ENCODE results near the gene HOXB13. TPM values are rescaled to one million over a fixed set of nuclear protein-coding genes. Genes with fewer than 3 reads are reported as not detected.

Gene HOXB13
- total RNA-seq, 1 donor from 2014 or later: not detected

GRCh38 chr17:48748718-48749566 lies 20.4 kb upstream of the HOXB13 start:
- DNase-seq (ENCODE audit: low read depth in 2 of 2): no peak

GRCh38 chr17:48747445-48748363 lies 19.2 kb upstream of the HOXB13 start:
- DNase-seq (ENCODE audit: low read depth in 2 of 2): no peak

- DNase-seq (ENCODE audit: low read depth in 2 of 2): no peak
Observed at GRCh38 chr17:48746916-48747444, 18.4 kb upstream of the HOXB13 start.

- no peak for DNase-seq (ENCODE audit: low read depth in 2 of 2)
Observed at GRCh38 chr17:48745381-48746275, 17.1 kb upstream of the HOXB13 start.

GRCh38 chr17:48740537-48740936 lies 12.0 kb upstream of the HOXB13 start:
- no peak for DNase-seq (ENCODE audit: low read depth in 2 of 2)

GRCh38 chr17:48738803-48739526 lies 10.4 kb upstream of the HOXB13 start:
- no peak for DNase-seq (ENCODE audit: low read depth in 2 of 2)

- no peak for DNase-seq (ENCODE audit: low read depth in 2 of 2)
Observed at GRCh38 chr17:48738424-48738802, 9.9 kb upstream of the HOXB13 start.

- DNase-seq (ENCODE audit: low read depth in 2 of 2): no peak
Observed at GRCh38 chr17:48737330-48738043, 8.9 kb upstream of the HOXB13 start.

GRCh38 chr17:48735062-48735351 lies 6.5 kb upstream of the HOXB13 start:
- no peak for DNase-seq (ENCODE audit: low read depth in 2 of 2)

GRCh38 chr17:48734333-48735061 lies 5.9 kb upstream of the HOXB13 start:
- no peak for DNase-seq (ENCODE audit: low read depth in 2 of 2)

GRCh38 chr17:48733632-48734328 lies 5.2 kb upstream of the HOXB13 start:
- no peak for DNase-seq (ENCODE audit: low read depth in 2 of 2)

- no peak for DNase-seq (ENCODE audit: low read depth in 2 of 2)
Observed at GRCh38 chr17:48732688-48733629, 4.4 kb upstream of the HOXB13 start.

- no peak for DNase-seq (ENCODE audit: low read depth in 2 of 2)
Observed at GRCh38 chr17:48731355-48731754, 2.8 kb upstream of the HOXB13 start.

- no peak for DNase-seq (ENCODE audit: low read depth in 2 of 2)
Observed at GRCh38 chr17:48730240-48730550, 1.6 kb upstream of the HOXB13 start.

GRCh38 chr17:48729335-48730239 lies 1.0 kb upstream of the HOXB13 start:
- DNase-seq (ENCODE audit: low read depth in 2 of 2): no peak

GRCh38 chr17:48727415-48728175 lies 955 bp downstream of the HOXB13 start:
- no peak for DNase-seq (ENCODE audit: low read depth in 2 of 2)
